ENCODE results near the gene TIMM9. TPM values are rescaled to one million over a fixed set of nuclear protein-coding genes. Genes with fewer than 3 reads are reported as not detected.

Gene TIMM9
- total and polyA plus RNA-seq, 4 donors = 8.4 to 38.1 (median 17.3) TPM

DNA sequence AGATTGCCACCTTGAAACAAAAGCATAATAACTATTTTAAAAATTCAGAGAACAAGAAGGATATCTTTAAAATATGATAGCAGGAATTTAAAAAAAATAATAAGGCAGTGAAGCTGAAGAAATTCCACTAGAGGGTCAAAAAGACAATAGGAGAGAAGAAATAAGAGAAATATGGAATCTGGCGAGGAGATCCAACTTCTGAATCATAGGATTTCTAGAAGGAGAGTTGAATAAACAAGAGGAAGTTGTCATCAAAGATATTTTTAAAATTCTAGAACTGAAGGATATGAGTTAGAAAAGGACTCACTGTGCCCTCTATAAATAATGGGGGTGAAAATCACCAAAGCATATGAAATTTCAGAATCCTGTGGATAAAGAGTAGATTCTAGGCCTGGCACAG lies 58.4 kb downstream of the TIMM9 start (continued):
- TF ChIP-seq, protein P1, sequence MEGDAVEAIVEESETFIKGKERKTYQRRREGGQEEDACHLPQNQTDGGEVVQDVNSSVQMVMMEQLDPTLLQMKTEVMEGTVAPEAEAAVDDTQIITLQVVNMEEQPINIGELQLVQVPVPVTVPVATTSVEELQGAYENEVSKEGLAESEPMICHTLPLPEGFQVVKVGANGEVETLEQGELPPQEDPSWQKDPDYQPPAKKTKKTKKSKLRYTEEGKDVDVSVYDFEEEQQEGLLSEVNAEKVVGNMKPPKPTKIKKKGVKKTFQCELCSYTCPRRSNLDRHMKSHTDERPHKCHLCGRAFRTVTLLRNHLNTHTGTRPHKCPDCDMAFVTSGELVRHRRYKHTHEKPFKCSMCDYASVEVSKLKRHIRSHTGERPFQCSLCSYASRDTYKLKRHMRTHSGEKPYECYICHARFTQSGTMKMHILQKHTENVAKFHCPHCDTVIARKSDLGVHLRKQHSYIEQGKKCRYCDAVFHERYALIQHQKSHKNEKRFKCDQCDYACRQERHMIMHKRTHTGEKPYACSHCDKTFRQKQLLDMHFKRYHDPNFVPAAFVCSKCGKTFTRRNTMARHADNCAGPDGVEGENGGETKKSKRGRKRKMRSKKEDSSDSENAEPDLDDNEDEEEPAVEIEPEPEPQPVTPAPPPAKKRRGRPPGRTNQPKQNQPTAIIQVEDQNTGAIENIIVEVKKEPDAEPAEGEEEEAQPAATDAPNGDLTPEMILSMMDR (IDR thresholded peaks at IDR 0.05; ENCODE audit: low read depth, low read length, missing input control) = no peak
- TF ChIP-seq GABPA (IDR thresholded peaks at IDR 0.05 in 1 of 2, conservative IDR thresholded peaks at IDR 0.05 in 1 of 2) (no peak), SP1 (IDR thresholded peaks at IDR 0.05) (no peak)

DNA sequence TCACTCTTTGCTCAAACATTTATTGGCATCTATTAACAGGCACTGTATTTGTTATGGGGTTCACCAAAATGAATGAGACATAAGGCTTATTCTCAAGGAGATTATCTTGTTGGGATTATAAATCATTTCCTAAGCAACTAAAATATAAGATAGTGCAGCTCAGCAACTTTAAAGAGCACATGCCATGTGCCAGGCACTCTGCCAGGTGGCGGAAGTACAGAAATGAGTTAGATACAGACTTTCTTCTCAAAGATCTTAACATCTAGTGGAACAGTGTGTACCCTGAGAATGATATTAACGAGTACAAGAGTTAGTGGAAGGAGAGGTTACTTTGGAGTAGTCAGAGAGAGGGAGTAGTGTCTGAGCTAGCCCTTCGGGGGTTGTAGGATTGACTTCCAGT lies 60.0 kb downstream of the TIMM9 start:
- Histone ChIP-seq H3K9ac (ENCODE audit: low read depth in 1 of 2, low read length in 2 of 2) (no peak overlapping the region), H3K27ac (ENCODE audit: low read depth in 1 of 2, low read length in 2 of 2) (no peak overlapping the region), H3K4me3 (ENCODE audit: low read depth in 1 of 3, low read length in 3 of 3) (no peak overlapping the region), H3K9me3 (ENCODE audit: control insufficient read depth in 4 of 4, low read length in 3 of 4) (no peaks in the 10 kb centered on the region), H3K27me3 (ENCODE audit: control insufficient read depth in 4 of 4, insufficient read depth in 4 of 4, low read length in 3 of 4) (no peaks in the 10 kb centered on the region), H3K4me1 (ENCODE audit: control insufficient read depth in 4 of 4, insufficient read depth in 4 of 4, low read length in 3 of 4) (no peaks in the 10 kb centered on the region), H3K36me3 (ENCODE audit: control insufficient read depth in 4 of 4, insufficient read depth in 3 of 4, low read depth in 1 of 4, low read length in 3 of 4) (peaks cover 8 to 73% (median 52%) of the 10 kb centered on the region in 4 donors)
- DNase-seq (ENCODE audit: low spot score) = no peak
- WGBS = 91% methylated on average over 3 of the region's 3 CpGs
- TF ChIP-seq RXRA (IDR thresholded peaks at IDR 0.05) (no peak), YY1 (IDR thresholded peaks at IDR 0.05) (no peak), SP1 (IDR thresholded peaks at IDR 0.05) (no peak), FOXA1 (IDR thresholded peaks at IDR 0.05) (no peak), EGR1 (IDR thresholded peaks at IDR 0.05; ENCODE audit: low read depth in 2 of 2) (no peak), HNF4G (IDR thresholded peaks at IDR 0.05) (no peak), RAD21 (IDR thresholded peaks at IDR 0.05) (no peak), TAF1 (conservative IDR thresholded peaks at IDR 0.05) (no peak)
- TF ChIP-seq, protein P1 (IDR thresholded peaks at IDR 0.05; ENCODE audit: low read depth, low read length, missing input control) = no peak
- TF ChIP-seq, protein P2, sequence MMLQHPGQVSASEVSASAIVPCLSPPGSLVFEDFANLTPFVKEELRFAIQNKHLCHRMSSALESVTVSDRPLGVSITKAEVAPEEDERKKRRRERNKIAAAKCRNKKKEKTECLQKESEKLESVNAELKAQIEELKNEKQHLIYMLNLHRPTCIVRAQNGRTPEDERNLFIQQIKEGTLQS (IDR thresholded peaks at IDR 0.05) = no peak
- TF ChIP-seq, protein P3, sequence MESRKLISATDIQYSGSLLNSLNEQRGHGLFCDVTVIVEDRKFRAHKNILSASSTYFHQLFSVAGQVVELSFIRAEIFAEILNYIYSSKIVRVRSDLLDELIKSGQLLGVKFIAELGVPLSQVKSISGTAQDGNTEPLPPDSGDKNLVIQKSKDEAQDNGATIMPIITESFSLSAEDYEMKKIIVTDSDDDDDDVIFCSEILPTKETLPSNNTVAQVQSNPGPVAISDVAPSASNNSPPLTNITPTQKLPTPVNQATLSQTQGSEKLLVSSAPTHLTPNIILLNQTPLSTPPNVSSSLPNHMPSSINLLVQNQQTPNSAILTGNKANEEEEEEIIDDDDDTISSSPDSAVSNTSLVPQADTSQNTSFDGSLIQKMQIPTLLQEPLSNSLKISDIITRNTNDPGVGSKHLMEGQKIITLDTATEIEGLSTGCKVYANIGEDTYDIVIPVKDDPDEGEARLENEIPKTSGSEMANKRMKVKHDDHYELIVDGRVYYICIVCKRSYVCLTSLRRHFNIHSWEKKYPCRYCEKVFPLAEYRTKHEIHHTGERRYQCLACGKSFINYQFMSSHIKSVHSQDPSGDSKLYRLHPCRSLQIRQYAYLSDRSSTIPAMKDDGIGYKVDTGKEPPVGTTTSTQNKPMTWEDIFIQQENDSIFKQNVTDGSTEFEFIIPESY (IDR thresholded peaks at IDR 0.05) = no peak

DNA sequence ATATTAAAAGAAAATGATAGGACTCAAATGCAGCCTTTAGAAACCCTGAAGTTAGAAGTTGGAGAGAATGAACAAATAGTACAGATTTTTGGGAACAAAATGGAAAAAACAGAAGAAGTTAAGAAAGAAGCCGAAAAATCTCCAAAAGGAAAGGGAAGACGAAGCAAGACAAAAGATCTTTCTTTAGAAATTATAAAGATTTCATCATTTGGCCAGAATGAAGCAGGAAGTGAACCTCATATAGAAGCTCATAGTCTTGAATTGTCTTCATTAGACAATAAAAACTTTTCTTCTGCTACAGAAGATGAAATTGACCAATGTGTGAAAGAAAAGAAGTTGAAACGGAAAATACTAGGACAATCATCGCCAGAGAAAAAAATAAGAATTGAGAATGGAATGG lies 63.0 kb downstream of the TIMM9 start:
- 87% methylated on average over 4 of the region's 4 CpGs for WGBS
- Histone ChIP-seq H3K27me3 (ENCODE audit: control insufficient read depth in 4 of 4, insufficient read depth in 4 of 4, low read length in 3 of 4) (no peaks in the 10 kb centered on the region), H3K27ac (ENCODE audit: low read depth in 1 of 2, low read length in 2 of 2) (no peak overlapping the region), H3K9ac (ENCODE audit: low read depth in 1 of 2, low read length in 2 of 2) (no peak overlapping the region), H3K4me1 (ENCODE audit: control insufficient read depth in 4 of 4, insufficient read depth in 4 of 4, low read length in 3 of 4) (no peaks in the 10 kb centered on the region), H3K36me3 (ENCODE audit: control insufficient read depth in 4 of 4, insufficient read depth in 3 of 4, low read depth in 1 of 4, low read length in 3 of 4) (peaks cover 14 to 72% (median 59%) of the 10 kb centered on the region in 4 donors), H3K9me3 (ENCODE audit: control insufficient read depth in 4 of 4, low read length in 3 of 4) (no peaks in the 10 kb centered on the region), H3K4me3 (ENCODE audit: low read depth in 1 of 3, low read length in 3 of 3) (no peak overlapping the region)
- TF ChIP-seq, protein P4, sequence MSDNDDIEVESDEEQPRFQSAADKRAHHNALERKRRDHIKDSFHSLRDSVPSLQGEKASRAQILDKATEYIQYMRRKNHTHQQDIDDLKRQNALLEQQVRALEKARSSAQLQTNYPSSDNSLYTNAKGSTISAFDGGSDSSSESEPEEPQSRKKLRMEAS (IDR thresholded peaks at IDR 0.05) = no peak
- TF ChIP-seq SP1 (IDR thresholded peaks at IDR 0.05) (no peak), RAD21 (IDR thresholded peaks at IDR 0.05) (no peak), RXRA (IDR thresholded peaks at IDR 0.05) (no peak), YY1 (IDR thresholded peaks at IDR 0.05) (no peak), EGR1 (IDR thresholded peaks at IDR 0.05; ENCODE audit: low read depth in 2 of 2) (no peak), TAF1 (conservative IDR thresholded peaks at IDR 0.05) (no peak), HNF4A (conservative IDR thresholded peaks at IDR 0.05) (no peak), FOXA1 (IDR thresholded peaks at IDR 0.05) (no peak), FOXA2 (IDR thresholded peaks at IDR 0.05) (no peak)
- TF ChIP-seq, protein P2 (IDR thresholded peaks at IDR 0.05) = no peak
- TF ChIP-seq, protein P3 (IDR thresholded peaks at IDR 0.05) = no peak
- no peak for DNase-seq (ENCODE audit: low spot score)
